SK-N-SH (cell line): ENCODE measurements around the gene EFHD2. TPM values are rescaled to one million over a fixed set of nuclear protein-coding genes. Genes with fewer than 3 reads are reported as not detected.

Source experiments
- CTCF ChIA-PET: fragments of 300-600, 350-600 bp; formaldehyde crosslinking; extraction: SDS; loops from one replicate; lab custom pipeline; 2021; lab: Yijun Ruan, JAX
- POLR2A ChIA-PET: fragments of 350-600 bp; sonication (Branson Sonifier 250); formaldehyde crosslinking; extraction: SDS; loops from one replicate; lab custom pipeline; 2020; ENCODE audit warnings: antibody characterized with exemption, inconsistent platforms; lab: Yijun Ruan, JAX
- DNase-seq: peaks from one replicate; pipeline ENCODE4 v3.0.0; 2012
- H2AFZ ChIP-seq: fragments of 200-600 bp; sonication (generic); 2 replicates; pipeline ENCODE4 v1.8.1; 2016; ENCODE audit warnings: antibody characterized with exemption, mild to moderate bottlenecking, low read depth
- H3F3A ChIP-seq: fragments of 200-600 bp; sonication (generic); replicated peaks from 2 replicates; pipeline ENCODE3; 2016; ENCODE audit warnings: antibody characterized with exemption, mild to moderate bottlenecking; ENCODE audit not compliant: insufficient read depth
- H3K27ac ChIP-seq, 2 experiments: fragments of 200-500 bp in 1 of 2; fragments of 200-600 bp in 1 of 2; sonication (Bioruptor generic) in 1 of 2; sonication (generic), shearing (Covaris generic) in 1 of 2; 2 replicates each; pipeline versions ENCODE4 v1.5.1 to v1.6.1; 2014 to 2016; ENCODE audit warnings: low read depth in 2 of 2, inconsistent platforms in 1 of 2, low read length in 1 of 2, mild to moderate bottlenecking in 1 of 2, mixed read lengths in 1 of 2
- H3K27me3 ChIP-seq: fragments of 200-600 bp; sonication (generic), shearing (Covaris generic); 2 replicates; pipeline ENCODE4 v1.6.1; 2016; ENCODE audit warnings: mixed run types; ENCODE audit not compliant: insufficient read depth
- H3K36me3 ChIP-seq, 2 experiments: fragments of 200-500 bp in 1 of 2; fragments of 200-600 bp in 1 of 2; sonication (Bioruptor generic) in 1 of 2; sonication (generic) in 1 of 2; replicated peaks in 1 of 2; 2 replicates each; pipeline versions ENCODE3 to v1.5.1; 2014 to 2016; ENCODE audit warnings: low read length in 1 of 2, mild to moderate bottlenecking in 1 of 2; ENCODE audit not compliant: insufficient read depth in 2 of 2, control insufficient read depth in 1 of 2
- H3K4me1 ChIP-seq, 2 experiments: fragments of 200-500 bp in 1 of 2; fragments of 200-600 bp in 1 of 2; sonication (Bioruptor generic) in 1 of 2; sonication (generic), shearing (Covaris generic) in 1 of 2; 2 replicates each; pipeline versions ENCODE4 v1.5.1 to v1.6.1; 2014 to 2016; ENCODE audit warnings: low read depth in 1 of 2, low read length in 1 of 2, mixed run types in 1 of 2; ENCODE audit not compliant: insufficient read depth in 2 of 2, control insufficient read depth in 1 of 2
- H3K4me2 ChIP-seq: fragments of 200-600 bp; sonication (generic), shearing (Covaris generic); 2 replicates; pipeline ENCODE4 v1.6.1; 2017; ENCODE audit warnings: mixed run types
- H3K4me3 ChIP-seq, 2 experiments: fragments of 200-500 bp in 1 of 2; fragments of 200-600 bp in 1 of 2; sonication (Bioruptor generic) in 1 of 2; sonication (generic), shearing (Covaris generic) in 1 of 2; 2 replicates each; pipeline versions ENCODE4 v1.5.1 to v1.8.1; 2014 to 2016; ENCODE audit warnings: low read depth in 2 of 2, inconsistent platforms in 1 of 2, low read length in 1 of 2, mild to moderate bottlenecking in 1 of 2, mixed read lengths in 1 of 2, moderate library complexity in 1 of 2
- H3K79me2 ChIP-seq: fragments of 200-600 bp; sonication (generic); 2 replicates; pipeline ENCODE4 v1.8.1; 2017; ENCODE audit warnings: mild to moderate bottlenecking; ENCODE audit not compliant: insufficient read depth
- H3K9ac ChIP-seq: fragments of 200-600 bp; sonication (generic); 2 replicates; pipeline ENCODE4 v1.6.1; 2017; ENCODE audit warnings: mixed run types
- H3K9me2 ChIP-seq: fragments of 200-600 bp; sonication (generic); 2 replicates; pipeline ENCODE4 v1.6.1; 2017; ENCODE audit warnings: mixed run types
- H3K9me3 ChIP-seq: fragments of 200-600 bp; sonication (generic); 2 replicates; pipeline ENCODE4 v1.6.1; 2017; ENCODE audit warnings: mixed run types, mild to moderate bottlenecking, moderate library complexity
- H4K20me1 ChIP-seq: fragments of 200-600 bp; sonication (generic); 2 replicates; pipeline ENCODE4 v1.6.1; 2017; ENCODE audit warnings: mild to moderate bottlenecking, mixed run types; ENCODE audit not compliant: insufficient read depth
- ELF1 ChIP-seq: IDR thresholded peaks from 2 replicates; pipeline ENCODE4 v1.4.0; 2012
- EP300 ChIP-seq, 2 experiments: IDR thresholded peaks; 2 replicates each; pipeline versions ENCODE4 v1.4.0 to v1.6.1; 2012; ENCODE audit warnings: borderline replicate concordance in 1 of 2, low read depth in 1 of 2, low read length in 1 of 2
- FOSL2 ChIP-seq: IDR thresholded peaks from 2 replicates; pipeline ENCODE4 v1.4.0; 2012; ENCODE audit warnings: low read depth, mild to moderate bottlenecking, moderate library complexity, borderline replicate concordance
- FOXJ3 ChIP-seq: sonication (generic); formaldehyde crosslinking; IDR thresholded peaks from 2 replicates; pipeline ENCODE4 v1.5.1; 2020; ENCODE audit warnings: mild to moderate bottlenecking, missing genetic modification reagents
- FOXM1 ChIP-seq: IDR thresholded peaks from 2 replicates; pipeline ENCODE4 v1.4.0; 2012; ENCODE audit warnings: low read depth, mild to moderate bottlenecking
- GABPA ChIP-seq: IDR thresholded peaks from 2 replicates; pipeline ENCODE4 v1.4.0; 2012; ENCODE audit warnings: low read depth, mild to moderate bottlenecking
- GATA2 ChIP-seq: sonication (generic); formaldehyde crosslinking; IDR thresholded peaks from 2 replicates; pipeline ENCODE4 v1.5.0; 2020; ENCODE audit warnings: mild to moderate bottlenecking, missing genetic modification reagents
- JUND ChIP-seq: IDR thresholded peaks from 2 replicates; pipeline ENCODE4 v1.4.0; 2012
- NFIC ChIP-seq: IDR thresholded peaks from 2 replicates; pipeline ENCODE4 v1.4.0; 2012; ENCODE audit warnings: borderline replicate concordance
- NRF1 ChIP-seq: IDR thresholded peaks from 2 replicates; pipeline ENCODE4 v1.6.1; 2012; ENCODE audit warnings: low read depth, mild to moderate bottlenecking, low read length
- RCOR1 ChIP-seq: fragments of 150-350 bp; IDR thresholded peaks from 2 replicates; pipeline ENCODE4 v1.6.1; 2017; ENCODE audit warnings: antibody characterized with exemption, low read length
- RXRA ChIP-seq: IDR thresholded peaks from 2 replicates; pipeline ENCODE4 v1.4.0; 2012; ENCODE audit warnings: low read depth, mild to moderate bottlenecking, borderline replicate concordance
- TAF1 ChIP-seq: IDR thresholded peaks from 2 replicates; pipeline ENCODE4 v1.6.1; 2012; ENCODE audit warnings: low read depth, mild to moderate bottlenecking, low read length, moderate library complexity, borderline replicate concordance
- TCF12 ChIP-seq: IDR thresholded peaks from 2 replicates; pipeline ENCODE4 v1.4.0; 2012
- TEAD4 ChIP-seq: IDR thresholded peaks from 2 replicates; pipeline ENCODE4 v1.4.0; 2012; ENCODE audit warnings: mild to moderate bottlenecking, borderline replicate concordance; ENCODE audit not compliant: insufficient read depth
- WGBS: methylation state at CpG from one replicate; pipeline ENCODE4 v1.1.6; 2017; ENCODE audit warnings: low lambda C conversion rate; 5-methylcytosine and 5-hydroxymethylcytosine counted together
- polyA plus RNA-seq, 3 experiments: library from polyadenylated mRNA; depleted of rRNA; stranded (reverse); fragments of >200 nt; gene quantifications; 2 replicates each; pipeline ENCODE4 v1.2.3, GENCODE V29; 2012
- TF ChIP-seq, protein P1 (sequence below): IDR thresholded peaks from 2 replicates; pipeline ENCODE4 v1.4.0; 2012; ENCODE audit warnings: low read depth
- TF ChIP-seq, protein P2 (sequence below): IDR thresholded peaks from 2 replicates; pipeline ENCODE4 v1.4.0; 2012; ENCODE audit warnings: low read depth, borderline replicate concordance
- TF ChIP-seq, protein P3 (sequence below): IDR thresholded peaks from 2 replicates; pipeline ENCODE4; 2012

EFHD2 gene
- polyA plus RNA-seq, 1 of the 3 experiments (the other 2 are of a cell fraction), result 59.8 TPM

DNA sequence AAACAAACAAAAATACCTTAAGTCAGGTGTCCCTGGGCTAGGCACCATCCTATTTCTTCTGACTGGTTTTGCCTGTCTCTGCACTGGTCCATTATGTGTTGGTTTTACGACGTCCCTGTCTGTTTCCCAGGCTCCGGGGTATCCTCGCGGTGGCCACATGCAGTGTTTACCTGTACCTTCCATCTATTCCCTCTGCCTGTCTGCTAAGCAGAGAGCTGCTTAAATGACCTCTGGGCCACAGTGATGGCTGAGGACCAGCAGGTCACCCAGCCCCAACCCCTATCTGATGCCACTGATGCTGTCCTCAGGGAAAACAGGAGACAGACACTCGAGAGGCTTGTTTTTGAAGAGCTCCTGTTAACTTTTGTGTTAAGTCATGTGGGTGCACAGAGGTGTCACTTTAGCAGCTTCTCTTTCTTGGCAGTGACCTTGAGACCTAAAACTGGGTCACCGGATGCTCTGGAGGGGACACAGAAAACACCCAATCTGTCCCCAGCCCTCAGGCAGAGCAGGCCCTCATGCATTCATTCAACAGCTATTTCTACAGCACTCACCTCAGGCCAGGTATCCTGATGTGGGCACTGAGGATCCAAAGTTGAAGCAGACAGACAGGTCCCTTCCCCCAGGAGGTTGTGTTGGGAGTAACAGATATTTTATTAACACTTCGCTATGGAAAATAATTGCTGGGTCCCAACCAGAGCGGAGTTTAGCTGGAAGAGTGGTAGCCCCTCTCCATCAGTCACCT lies 4.4 kb upstream of the EFHD2 start:
- no peak overlapping the region for H3K27ac ChIP-seq
- DNase-seq, result no peak
- no peak overlapping the region for H3K9ac ChIP-seq
- H3K79me2 ChIP-seq, result peaks cover 4% of the 10 kb centered on the region
- peaks cover 18 to 25% of the 10 kb centered on the region in 2 experiments; a peak in 3 of 4 replicates for H3K4me1 ChIP-seq
- H3K9me3 ChIP-seq, result no peaks in the 10 kb centered on the region
- H2AFZ ChIP-seq, result no peak overlapping the region
- H3K27me3 ChIP-seq, result no peaks in the 10 kb centered on the region
- no peaks in the 10 kb centered on the region for H3K36me3 ChIP-seq
- no peaks in the 10 kb centered on the region for H4K20me1 ChIP-seq
- H3K9me2 ChIP-seq, result no peaks in the 10 kb centered on the region
- WGBS, result 99% methylated on average over 8 of the region's 9 CpGs
- H3K4me2 ChIP-seq, result no peak overlapping the region
- no peak overlapping the region for H3K4me3 ChIP-seq
- TF ChIP-seq TCF12 (no peak), RXRA (no peak), JUND (no peak)
- ChIA-PET POLR2A (no interaction called here), CTCF (interaction anchor here (2.6 kb wide), 1 partner anchor 81 kb away, joined by 7 read pairs; no protein-coding TSS in a partner anchor)
- peaks cover 20% of the 10 kb centered on the region for H3F3A ChIP-seq

DNA sequence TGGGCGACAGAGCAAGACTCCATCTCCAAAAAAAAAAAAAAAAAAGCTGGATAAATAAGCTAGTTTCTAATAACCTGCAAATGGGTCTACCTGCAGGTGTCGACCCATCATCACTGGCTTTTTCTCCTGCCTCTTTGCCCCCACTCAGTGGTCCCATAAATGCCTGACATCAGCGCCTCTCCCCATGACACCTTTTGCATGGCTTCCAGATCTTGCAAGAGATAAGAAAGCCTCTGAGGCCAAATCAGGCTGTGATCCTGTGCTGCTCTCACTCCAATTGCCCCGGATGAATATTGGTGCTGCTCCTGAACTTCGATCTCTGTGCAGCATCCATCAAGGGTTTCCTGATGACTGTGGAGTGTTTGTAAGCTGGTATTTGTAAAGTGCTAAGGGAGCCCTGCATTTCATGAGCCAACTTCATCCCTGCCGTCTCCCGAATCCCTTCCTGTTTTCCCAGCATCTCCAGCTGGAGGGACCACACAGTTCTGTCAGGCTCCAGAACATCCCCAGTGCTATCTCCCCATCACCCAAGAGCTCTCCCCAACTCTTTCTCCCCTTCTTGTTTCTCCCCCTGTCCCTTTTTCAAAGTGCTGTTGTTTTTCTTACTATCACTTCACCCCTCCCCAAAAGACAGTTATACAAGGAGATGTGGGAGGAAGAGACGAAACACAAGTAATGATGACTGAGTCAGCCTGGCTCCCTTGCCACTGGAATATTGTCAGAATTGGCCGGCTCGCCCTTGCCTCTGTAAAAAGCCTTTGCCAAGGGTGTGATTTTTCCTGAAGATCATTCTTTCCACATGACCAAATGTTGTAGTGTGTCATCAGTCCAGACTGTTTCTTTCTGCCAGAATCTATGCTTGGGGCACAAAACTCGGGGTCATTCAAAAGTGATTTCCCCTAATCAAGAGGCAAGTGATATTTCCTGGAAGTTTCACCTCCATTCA lies 2.8 kb upstream of the EFHD2 start:
- CTCF ChIA-PET, result interaction anchor here (1.0 to 3.0 kb wide), 4 partner anchors 15 to 259 kb away, joined by 3 to 10 read pairs (median 3); no protein-coding TSS in a partner anchor
- Histone ChIP-seq H3K9me3 (no peaks in the 10 kb centered on the region), H3K79me2 (peaks cover 20% of the 10 kb centered on the region), H3K4me1 (peaks cover 30 to 31% of the 10 kb centered on the region in 2 experiments; a peak in 3 of 4 replicates), H3K27ac (peak overlapping the region in 1 of 2 experiments; percentile 77; a peak in 2 of 4 replicates), H4K20me1 (peaks cover 8% of the 10 kb centered on the region), H3K4me3 (no peak overlapping the region), H3K36me3 (no peaks in the 10 kb centered on the region)
- POLR2A ChIA-PET, result no interaction called here
- TF ChIP-seq TCF12, result peak; percentile 57
- peak; percentile 52; the same call in 1 of the 2 replicates for TF ChIP-seq FOSL2
- TF ChIP-seq TEAD4, result no peak
- no peak for TF ChIP-seq GABPA
- no peak for TF ChIP-seq FOXJ3 (CRISPR knock-in tag)
- TF ChIP-seq RCOR1, result no peak
- no peak for TF ChIP-seq FOXM1
- TF ChIP-seq RXRA, result peak; percentile 85; the same call in 1 of the 2 replicates
- TF ChIP-seq ELF1, result no peak
- no peak for TF ChIP-seq GATA2
- TF ChIP-seq JUND, result peak; percentile 61
- TF ChIP-seq, protein P1, sequence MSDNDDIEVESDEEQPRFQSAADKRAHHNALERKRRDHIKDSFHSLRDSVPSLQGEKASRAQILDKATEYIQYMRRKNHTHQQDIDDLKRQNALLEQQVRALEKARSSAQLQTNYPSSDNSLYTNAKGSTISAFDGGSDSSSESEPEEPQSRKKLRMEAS, result 0 out of 2 replicates have a peak, but pooled peaks have one; percentile 46
- TF ChIP-seq, protein P2, sequence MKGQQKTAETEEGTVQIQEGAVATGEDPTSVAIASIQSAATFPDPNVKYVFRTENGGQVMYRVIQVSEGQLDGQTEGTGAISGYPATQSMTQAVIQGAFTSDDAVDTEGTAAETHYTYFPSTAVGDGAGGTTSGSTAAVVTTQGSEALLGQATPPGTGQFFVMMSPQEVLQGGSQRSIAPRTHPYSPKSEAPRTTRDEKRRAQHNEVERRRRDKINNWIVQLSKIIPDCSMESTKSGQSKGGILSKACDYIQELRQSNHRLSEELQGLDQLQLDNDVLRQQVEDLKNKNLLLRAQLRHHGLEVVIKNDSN, result no peak
- TF ChIP-seq, protein P3, sequence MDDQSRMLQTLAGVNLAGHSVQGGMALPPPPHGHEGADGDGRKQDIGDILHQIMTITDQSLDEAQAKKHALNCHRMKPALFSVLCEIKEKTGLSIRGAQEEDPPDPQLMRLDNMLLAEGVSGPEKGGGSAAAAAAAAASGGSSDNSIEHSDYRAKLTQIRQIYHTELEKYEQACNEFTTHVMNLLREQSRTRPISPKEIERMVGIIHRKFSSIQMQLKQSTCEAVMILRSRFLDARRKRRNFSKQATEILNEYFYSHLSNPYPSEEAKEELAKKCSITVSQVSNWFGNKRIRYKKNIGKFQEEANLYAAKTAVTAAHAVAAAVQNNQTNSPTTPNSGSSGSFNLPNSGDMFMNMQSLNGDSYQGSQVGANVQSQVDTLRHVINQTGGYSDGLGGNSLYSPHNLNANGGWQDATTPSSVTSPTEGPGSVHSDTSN, result no peak; the same call in 1 of the 2 replicates
- peak; percentile 70 for TF ChIP-seq NFIC
- no peak for TF ChIP-seq TAF1
- peak in 1 of 2 experiments; percentile 57; a peak in 2 of 4 replicates for TF ChIP-seq EP300 (IDR thresholded peaks at IDR 0.05; ENCODE audit: borderline replicate concordance in 1 of 2, low read depth in 1 of 2, low read length in 1 of 2)
- no peak for TF ChIP-seq NRF1
- TF ChIP-seq, all 33 proteins: peak for 7
- peaks cover 20% of the 10 kb centered on the region for H3F3A ChIP-seq
- no peak for DNase-seq
- WGBS, result 58% methylated on average over 11 of the region's 11 CpGs
- no peaks in the 10 kb centered on the region for H3K9me2 ChIP-seq
- peak overlapping the region; percentile 17; the same call in 1 of the 2 replicates for H2AFZ ChIP-seq
- H3K4me2 ChIP-seq, result peak overlapping the region; percentile 57
- no peaks in the 10 kb centered on the region for H3K27me3 ChIP-seq
- peak overlapping the region; percentile 9; the same call in 1 of the 2 replicates for H3K9ac ChIP-seq
